Measurements from ENCODE around the gene R3HDML. TPM values are rescaled to one million over a fixed set of nuclear protein-coding genes. Genes with fewer than 3 reads are reported as not detected.
A peak's percentile ranks its signal among the peaks of the same experiment; 100 is the strongest.

R3HDML gene
- total and polyA plus RNA-seq, 2 of the 13 experiments (the other 11 are each of a cell fraction or from before 2014, with no cell fraction given) = not detected

- TF ChIP-seq ZNF280B (CRISPR knock-in tag; IDR thresholded peaks at IDR 0.05; ENCODE audit: borderline replicate concordance) (peak; percentile 83; the same call in 1 of the 2 replicates), MAZ (IDR thresholded peaks at IDR 0.05; ENCODE audit: borderline replicate concordance, low read depth, low read length) (0 out of 2 replicates have a peak, but pooled peaks have one; percentile 15), MAZ (CRISPR knock-in tag; IDR thresholded peaks at IDR 0.05; ENCODE audit: low read depth) (no peak), ZNF431 (CRISPR knock-in tag; IDR thresholded peaks at IDR 0.05; ENCODE audit: borderline replicate concordance, low read depth) (no peak), ARNT2 (CRISPR knock-in tag; IDR thresholded peaks at IDR 0.05; ENCODE audit: low read depth) (0 out of 2 replicates have a peak, but pooled peaks have one; percentile 54), ZNF598 (CRISPR knock-in tag; IDR thresholded peaks at IDR 0.05; ENCODE audit: borderline replicate concordance) (0 out of 2 replicates have a peak, but pooled peaks have one; percentile 43), SMC3 (IDR thresholded peaks at IDR 0.05; ENCODE audit: low read length) (peak; percentile 61), MXI1 (IDR thresholded peaks at IDR 0.05; ENCODE audit: borderline replicate concordance, low read depth, low read length) (no peak), NONO (IDR thresholded peaks at IDR 0.05) (no peak), NONO (CRISPR knock-in tag; conservative IDR thresholded peaks at IDR 0.05) (no peak), ZNF839 (CRISPR knock-in tag; IDR thresholded peaks at IDR 0.05; ENCODE audit: borderline replicate concordance) (no peak), ELF4 (CRISPR knock-in tag; IDR thresholded peaks at IDR 0.05; ENCODE audit: borderline replicate concordance) (no peak), SRY (CRISPR knock-in tag; IDR thresholded peaks at IDR 0.05) (0 out of 2 replicates have a peak, but pooled peaks have one; percentile 36), ZNF264 (CRISPR knock-in tag; IDR thresholded peaks at IDR 0.05) (no peak), IKZF4 (CRISPR knock-in tag; IDR thresholded peaks at IDR 0.05; ENCODE audit: borderline replicate concordance, low read depth, not compliant biosample characterization) (peak; percentile 40), RELA (CRISPR knock-in tag; IDR thresholded peaks at IDR 0.05) (no peak), HNRNPUL1 (IDR thresholded peaks at IDR 0.05; ENCODE audit: low read depth, low read length) (no peak), SP140L (CRISPR knock-in tag; IDR thresholded peaks at IDR 0.05; ENCODE audit: borderline replicate concordance) (no peak), ZFP36 (IDR thresholded peaks at IDR 0.05; ENCODE audit: borderline replicate concordance, low read depth, low read length, partially characterized antibody) (peak; percentile 91), ZNF230 (CRISPR knock-in tag; IDR thresholded peaks at IDR 0.05) (no peak), ZNF660 (CRISPR knock-in tag; IDR thresholded peaks at IDR 0.05; ENCODE audit: borderline replicate concordance, low read depth) (no peak), ZNF564 (CRISPR knock-in tag; IDR thresholded peaks at IDR 0.05) (no peak)
- TF ChIP-seq, protein P1, sequence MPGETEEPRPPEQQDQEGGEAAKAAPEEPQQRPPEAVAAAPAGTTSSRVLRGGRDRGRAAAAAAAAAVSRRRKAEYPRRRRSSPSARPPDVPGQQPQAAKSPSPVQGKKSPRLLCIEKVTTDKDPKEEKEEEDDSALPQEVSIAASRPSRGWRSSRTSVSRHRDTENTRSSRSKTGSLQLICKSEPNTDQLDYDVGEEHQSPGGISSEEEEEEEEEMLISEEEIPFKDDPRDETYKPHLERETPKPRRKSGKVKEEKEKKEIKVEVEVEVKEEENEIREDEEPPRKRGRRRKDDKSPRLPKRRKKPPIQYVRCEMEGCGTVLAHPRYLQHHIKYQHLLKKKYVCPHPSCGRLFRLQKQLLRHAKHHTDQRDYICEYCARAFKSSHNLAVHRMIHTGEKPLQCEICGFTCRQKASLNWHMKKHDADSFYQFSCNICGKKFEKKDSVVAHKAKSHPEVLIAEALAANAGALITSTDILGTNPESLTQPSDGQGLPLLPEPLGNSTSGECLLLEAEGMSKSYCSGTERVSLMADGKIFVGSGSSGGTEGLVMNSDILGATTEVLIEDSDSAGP (CRISPR knock-in tag; IDR thresholded peaks at IDR 0.05; ENCODE audit: borderline replicate concordance) = peak; percentile 35; the same call in 1 of the 2 replicates
- TF ChIP-seq, protein P2, sequence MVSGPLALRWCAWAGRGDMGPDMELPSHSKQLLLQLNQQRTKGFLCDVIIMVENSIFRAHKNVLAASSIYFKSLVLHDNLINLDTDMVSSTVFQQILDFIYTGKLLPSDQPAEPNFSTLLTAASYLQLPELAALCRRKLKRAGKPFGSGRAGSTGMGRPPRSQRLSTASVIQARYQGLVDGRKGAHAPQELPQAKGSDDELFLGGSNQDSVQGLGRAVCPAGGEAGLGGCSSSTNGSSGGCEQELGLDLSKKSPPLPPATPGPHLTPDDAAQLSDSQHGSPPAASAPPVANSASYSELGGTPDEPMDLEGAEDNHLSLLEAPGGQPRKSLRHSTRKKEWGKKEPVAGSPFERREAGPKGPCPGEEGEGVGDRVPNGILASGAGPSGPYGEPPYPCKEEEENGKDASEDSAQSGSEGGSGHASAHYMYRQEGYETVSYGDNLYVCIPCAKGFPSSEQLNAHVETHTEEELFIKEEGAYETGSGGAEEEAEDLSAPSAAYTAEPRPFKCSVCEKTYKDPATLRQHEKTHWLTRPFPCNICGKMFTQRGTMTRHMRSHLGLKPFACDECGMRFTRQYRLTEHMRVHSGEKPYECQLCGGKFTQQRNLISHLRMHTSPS (CRISPR knock-in tag; IDR thresholded peaks at IDR 0.05; ENCODE audit: low read depth) = no peak
- TF ChIP-seq, protein P3, sequence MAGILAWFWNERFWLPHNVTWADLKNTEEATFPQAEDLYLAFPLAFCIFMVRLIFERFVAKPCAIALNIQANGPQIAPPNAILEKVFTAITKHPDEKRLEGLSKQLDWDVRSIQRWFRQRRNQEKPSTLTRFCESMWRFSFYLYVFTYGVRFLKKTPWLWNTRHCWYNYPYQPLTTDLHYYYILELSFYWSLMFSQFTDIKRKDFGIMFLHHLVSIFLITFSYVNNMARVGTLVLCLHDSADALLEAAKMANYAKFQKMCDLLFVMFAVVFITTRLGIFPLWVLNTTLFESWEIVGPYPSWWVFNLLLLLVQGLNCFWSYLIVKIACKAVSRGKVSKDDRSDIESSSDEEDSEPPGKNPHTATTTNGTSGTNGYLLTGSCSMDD (CRISPR knock-in tag; IDR thresholded peaks at IDR 0.05) = no peak
These were observed 51.7 kb downstream of the R3HDML start (continued) for GRCh38 chr20:44388466-44389023.

Measured in HepG2 (cell line).